ENCODE results near the gene ERC2.

ERC2 gene

DNA sequence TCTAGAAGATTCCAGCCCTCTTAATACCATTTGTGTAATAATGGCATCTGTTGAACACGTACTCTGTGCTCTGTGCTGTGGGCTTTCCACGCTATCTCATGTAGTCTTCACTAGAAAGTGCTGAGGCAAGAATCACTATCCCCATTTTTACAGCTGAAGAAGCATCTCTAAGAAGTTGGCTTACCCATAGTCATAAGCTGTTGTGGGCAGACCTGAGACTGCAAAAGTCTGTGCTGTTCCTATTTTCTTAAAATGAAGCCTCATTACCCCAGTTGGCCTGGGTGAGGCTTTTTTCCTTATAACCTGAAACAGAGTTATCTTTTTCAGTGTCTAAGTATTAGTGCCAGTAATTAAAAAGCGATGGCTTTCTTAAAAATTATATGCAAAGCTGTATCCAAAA, 58.5 kb downstream of the ERC2 start:
- Histone ChIP-seq H3K36me3 (ENCODE audit: insufficient read depth, low read length) (no peaks in the 10 kb centered on the region), H3F3A (ENCODE audit: low read depth) (no peaks in the 10 kb centered on the region), H3K9me3 (ENCODE audit: insufficient read depth, low read depth, low read length) (no peaks in the 10 kb centered on the region), H3K9ac (ENCODE audit: low read depth, low read length, poor library complexity, severe bottlenecking) (no peak overlapping the region), H4K20me1 (ENCODE audit: insufficient read depth, low read length, poor library complexity, severe bottlenecking) (no peaks in the 10 kb centered on the region), H3K4me2 (ENCODE audit: low read depth, low read length, poor library complexity, severe bottlenecking) (no peak overlapping the region), H2AFZ (ENCODE audit: low read length) (no peak overlapping the region), H3K9me2 (replicated peaks; ENCODE audit: low read depth, low read length) (no peaks in the 10 kb centered on the region), H3K4me3 (ENCODE audit: low read length, poor library complexity, severe bottlenecking) (no peak overlapping the region), H3K27me3 (ENCODE audit: insufficient read depth, low read length, poor library complexity, severe bottlenecking) (no peaks in the 10 kb centered on the region), H3K4me1 (ENCODE audit: insufficient read depth, low read length, poor library complexity, severe bottlenecking) (no peaks in the 10 kb centered on the region), H3K79me2 (ENCODE audit: insufficient read depth, low read length) (no peaks in the 10 kb centered on the region)
- TF ChIP-seq EZH2phosphoT487 (IDR thresholded peaks at IDR 0.05; ENCODE audit: borderline replicate concordance) = no peak
- TF ChIP-seq, protein P1, sequence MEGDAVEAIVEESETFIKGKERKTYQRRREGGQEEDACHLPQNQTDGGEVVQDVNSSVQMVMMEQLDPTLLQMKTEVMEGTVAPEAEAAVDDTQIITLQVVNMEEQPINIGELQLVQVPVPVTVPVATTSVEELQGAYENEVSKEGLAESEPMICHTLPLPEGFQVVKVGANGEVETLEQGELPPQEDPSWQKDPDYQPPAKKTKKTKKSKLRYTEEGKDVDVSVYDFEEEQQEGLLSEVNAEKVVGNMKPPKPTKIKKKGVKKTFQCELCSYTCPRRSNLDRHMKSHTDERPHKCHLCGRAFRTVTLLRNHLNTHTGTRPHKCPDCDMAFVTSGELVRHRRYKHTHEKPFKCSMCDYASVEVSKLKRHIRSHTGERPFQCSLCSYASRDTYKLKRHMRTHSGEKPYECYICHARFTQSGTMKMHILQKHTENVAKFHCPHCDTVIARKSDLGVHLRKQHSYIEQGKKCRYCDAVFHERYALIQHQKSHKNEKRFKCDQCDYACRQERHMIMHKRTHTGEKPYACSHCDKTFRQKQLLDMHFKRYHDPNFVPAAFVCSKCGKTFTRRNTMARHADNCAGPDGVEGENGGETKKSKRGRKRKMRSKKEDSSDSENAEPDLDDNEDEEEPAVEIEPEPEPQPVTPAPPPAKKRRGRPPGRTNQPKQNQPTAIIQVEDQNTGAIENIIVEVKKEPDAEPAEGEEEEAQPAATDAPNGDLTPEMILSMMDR (conservative IDR thresholded peaks at IDR 0.05; ENCODE audit: low read length) = no peak

DNA sequence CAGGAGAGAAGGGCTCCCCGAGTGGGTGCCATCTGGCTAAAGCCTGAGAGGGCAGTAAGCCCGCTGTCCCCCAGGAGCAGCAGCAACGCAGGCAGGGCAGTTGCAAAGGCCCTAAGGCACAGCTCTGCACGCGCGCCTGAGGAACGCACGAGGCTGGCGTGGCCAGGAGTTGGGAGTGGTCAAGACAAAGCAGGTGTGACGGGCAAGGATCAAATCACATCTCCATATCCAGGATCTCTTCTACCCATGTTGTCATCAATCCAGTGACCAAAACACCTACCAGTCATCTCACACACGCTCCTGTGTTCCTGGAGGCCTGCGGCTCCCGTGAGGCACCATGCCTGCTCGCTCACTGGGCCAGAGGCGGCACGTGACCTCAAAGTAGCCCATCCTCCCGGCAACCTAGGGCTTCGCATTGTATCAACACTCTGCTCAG, 59.5 kb downstream of the ERC2 start:
- Histone ChIP-seq H3K9me3 (ENCODE audit: insufficient read depth, low read depth, low read length) (no peaks in the 10 kb centered on the region), H3K4me1 (ENCODE audit: insufficient read depth, low read length, poor library complexity, severe bottlenecking) (no peaks in the 10 kb centered on the region), H3K27me3 (ENCODE audit: insufficient read depth, low read length, poor library complexity, severe bottlenecking) (no peaks in the 10 kb centered on the region), H3K36me3 (ENCODE audit: insufficient read depth, low read length) (no peaks in the 10 kb centered on the region), H3F3A (ENCODE audit: low read depth) (no peaks in the 10 kb centered on the region), H3K79me2 (ENCODE audit: insufficient read depth, low read length) (no peaks in the 10 kb centered on the region), H3K9ac (ENCODE audit: low read depth, low read length, poor library complexity, severe bottlenecking) (no peak overlapping the region), H2AFZ (ENCODE audit: low read length) (no peak overlapping the region), H3K9me2 (replicated peaks; ENCODE audit: low read depth, low read length) (no peaks in the 10 kb centered on the region), H3K4me2 (ENCODE audit: low read depth, low read length, poor library complexity, severe bottlenecking) (no peak overlapping the region), H4K20me1 (ENCODE audit: insufficient read depth, low read length, poor library complexity, severe bottlenecking) (no peaks in the 10 kb centered on the region), H3K4me3 (ENCODE audit: low read length, poor library complexity, severe bottlenecking) (no peak overlapping the region)
- TF ChIP-seq, protein P1 (conservative IDR thresholded peaks at IDR 0.05; ENCODE audit: low read length) = no peak
- TF ChIP-seq EZH2phosphoT487 (IDR thresholded peaks at IDR 0.05; ENCODE audit: borderline replicate concordance) = no peak

DNA sequence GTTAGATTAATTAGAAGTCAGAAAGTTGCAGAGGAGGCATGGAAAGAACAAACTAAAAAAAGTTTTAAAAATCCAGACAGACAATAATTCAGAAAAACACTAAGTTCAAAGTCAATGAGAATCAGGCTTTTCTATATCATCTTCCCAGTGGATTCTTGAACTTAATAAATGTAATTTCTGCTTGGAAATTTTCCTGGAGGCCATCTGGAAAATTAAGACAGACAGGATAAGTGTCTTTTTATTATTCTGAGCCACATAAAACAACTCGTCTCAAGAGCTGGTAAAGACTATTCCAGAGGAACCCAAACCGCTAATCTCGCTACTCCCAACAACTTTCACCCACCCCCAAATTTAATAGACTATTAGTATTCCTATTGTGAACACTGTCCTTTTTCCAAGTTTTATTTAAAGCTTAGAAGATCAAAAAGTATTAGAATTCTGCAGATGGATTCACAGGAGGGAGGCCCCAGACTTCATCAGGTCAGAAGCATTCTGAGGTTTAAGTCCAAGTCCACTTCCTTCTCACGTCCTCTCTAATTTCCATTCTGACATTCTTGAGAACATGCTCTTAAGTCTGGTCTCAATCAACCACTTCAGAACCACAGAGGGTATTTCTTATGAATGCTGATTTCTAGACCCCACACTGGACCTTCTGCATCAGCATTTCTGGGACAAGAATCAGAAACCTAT, 61.3 kb downstream of the ERC2 start:
- Histone ChIP-seq H3F3A (ENCODE audit: low read depth) (no peaks in the 10 kb centered on the region), H3K4me2 (ENCODE audit: low read depth, low read length, poor library complexity, severe bottlenecking) (no peak overlapping the region), H3K79me2 (ENCODE audit: insufficient read depth, low read length) (no peaks in the 10 kb centered on the region), H3K4me1 (ENCODE audit: insufficient read depth, low read length, poor library complexity, severe bottlenecking) (no peaks in the 10 kb centered on the region), H3K9ac (ENCODE audit: low read depth, low read length, poor library complexity, severe bottlenecking) (no peak overlapping the region), H3K27me3 (ENCODE audit: insufficient read depth, low read length, poor library complexity, severe bottlenecking) (no peaks in the 10 kb centered on the region), H3K36me3 (ENCODE audit: insufficient read depth, low read length) (no peaks in the 10 kb centered on the region), H4K20me1 (ENCODE audit: insufficient read depth, low read length, poor library complexity, severe bottlenecking) (no peaks in the 10 kb centered on the region), H2AFZ (ENCODE audit: low read length) (no peak overlapping the region), H3K9me3 (ENCODE audit: insufficient read depth, low read depth, low read length) (no peaks in the 10 kb centered on the region), H3K9me2 (replicated peaks; ENCODE audit: low read depth, low read length) (no peaks in the 10 kb centered on the region), H3K4me3 (ENCODE audit: low read length, poor library complexity, severe bottlenecking) (no peak overlapping the region)
- TF ChIP-seq EZH2phosphoT487 (IDR thresholded peaks at IDR 0.05; ENCODE audit: borderline replicate concordance) = no peak
- TF ChIP-seq, protein P1 (conservative IDR thresholded peaks at IDR 0.05; ENCODE audit: low read length) = no peak
